GM12875 (cell line): ENCODE data around the gene TBL2.

Experiments used
- H3K4me3 ChIP-seq: one replicate; pipeline ENCODE4 v1.5.1; 2011; ENCODE audit warnings: low read depth, low read length, control low read depth
- CTCF ChIP-seq: IDR thresholded peaks from 2 replicates; pipeline ENCODE4 v1.5.1; 2011; ENCODE audit warnings: low read depth, mild to moderate bottlenecking, control low read depth, inconsistent platforms, low read length, moderate library complexity, borderline replicate concordance; ENCODE audit not compliant: insufficient read depth

The TBL2 gene

GRCh38 chr7:73599916-73600315 is 21.5 kb upstream of the TBL2 start:
- H3K4me3 ChIP-seq, result no peak overlapping the region
- TF ChIP-seq CTCF, result no peak

- TF ChIP-seq CTCF, result no peak
- no peak overlapping the region for H3K4me3 ChIP-seq
Observed at GRCh38 chr7:73599151-73599882, 20.9 kb upstream of the TBL2 start.

- H3K4me3 ChIP-seq, result no peak overlapping the region
- TF ChIP-seq CTCF, result no peak
Observed at GRCh38 chr7:73597978-73598782, 19.8 kb upstream of the TBL2 start.

- TF ChIP-seq CTCF, result no peak
- no peak overlapping the region for H3K4me3 ChIP-seq
Observed at GRCh38 chr7:73596191-73597065, 18.0 kb upstream of the TBL2 start.

GRCh38 chr7:73595358-73595757 is 17.0 kb upstream of the TBL2 start:
- H3K4me3 ChIP-seq, result no peak overlapping the region
- no peak for TF ChIP-seq CTCF

- 0 out of 2 replicates have a peak, but pooled peaks have one; percentile 15 for TF ChIP-seq CTCF
Observed at GRCh38 chr7:73593207-73594045, 15.0 kb upstream of the TBL2 start.

More at GRCh38 chr7:73593207-73594045, 15.0 kb upstream of the TBL2 start:
- H3K4me3 ChIP-seq, result no peak overlapping the region
